HCT116 (cell line): ENCODE results near the gene ADGRL3. TPM values are rescaled to one million over a fixed set of nuclear protein-coding genes. Genes with fewer than 3 reads are reported as not detected.

ENCODE experiments used
- ATAC-seq: fragments of 200-7000 bp; cut with Tn5 transposase; 2 replicates; pipeline ENCODE4 v1.9.1; 2020; ENCODE audit warnings: mild to moderate bottlenecking, moderate library complexity
- BruUV-seq: library from RNA; stranded (reverse); fragments of 400-500 nt; replicated peaks from 2 replicates; lab custom pipeline; 2021; lab: Mats Ljungman, UMichigan
- CTCF ChIA-PET: fragments of 300-600 bp; sonication (Branson Sonifier 250); formaldehyde crosslinking; loops from one replicate; lab custom pipeline; 2021; ENCODE audit warnings: antibody characterized with exemption; lab: Charles Lee
- POLR2A ChIA-PET: fragments of 300-600, 350-600 bp; sonication (Branson Sonifier 250); formaldehyde crosslinking; loops from one replicate; lab custom pipeline; 2021; ENCODE audit warnings: antibody characterized with exemption; lab: Charles Lee
- RAD21 ChIA-PET, 2 experiments: fragments of 300-600 bp; sonication (Branson Sonifier 250); formaldehyde crosslinking; loops; one replicate each; lab custom pipeline; 2023; ENCODE audit warnings: low total read pairs in 2 of 2; ENCODE audit not compliant: uncharacterized antibody in 2 of 2, unreplicated experiment in 2 of 2, low non-redundant PET in 1 of 2; lab: Charles Lee
- DNase-seq: peaks from one replicate; pipeline ENCODE4 v3.0.0-alpha.2; 2010; ENCODE audit warnings: low read depth, low spot score
- H2AFZ ChIP-seq: fragments of 200-600 bp; shearing (Covaris generic), sonication (generic); 2 replicates; pipeline ENCODE4 v1.6.1; 2017; ENCODE audit warnings: low read depth, mixed run types, mixed read lengths, antibody characterized with exemption, low read length; ENCODE audit not compliant: poor library complexity, severe bottlenecking
- H3K27ac ChIP-seq: 2 replicates; pipeline ENCODE4 v1.5.1; 2012; ENCODE audit warnings: low read depth, low read length
- H3K27me3 ChIP-seq: fragments of 200-600 bp; sonication (generic); 2 replicates; pipeline ENCODE4 v1.6.1; 2016; ENCODE audit warnings: mixed run types, low read length, mixed read lengths; ENCODE audit not compliant: insufficient read depth
- H3K36me3 ChIP-seq, 2 experiments: fragments of 200-500 bp in 1 of 2; fragments of 200-600 bp in 1 of 2; sonication (Bioruptor generic) in 1 of 2; sonication (generic) in 1 of 2; 2 replicates each; pipeline versions ENCODE4 v1.5.1 to v1.6.1; 2014 to 2016; ENCODE audit warnings: low read length in 2 of 2, inconsistent platforms in 1 of 2, mixed read lengths in 1 of 2, mixed run types in 1 of 2; ENCODE audit not compliant: insufficient read depth in 2 of 2, control insufficient read depth in 1 of 2
- H3K4me1 ChIP-seq, 2 experiments: fragments of 200-600 bp in 1 of 2; sonication (generic) in 1 of 2; 2 replicates each; pipeline versions ENCODE4 v1.5.1 to v1.6.1; 2012 to 2017; ENCODE audit warnings: low read length in 2 of 2, inconsistent platforms in 1 of 2, mild to moderate bottlenecking in 1 of 2, mixed read lengths in 1 of 2, mixed run types in 1 of 2, moderate library complexity in 1 of 2; ENCODE audit not compliant: insufficient read depth in 2 of 2, control insufficient read depth in 1 of 2
- H3K4me2 ChIP-seq: fragments of 200-600 bp; sonication (generic); 2 replicates; pipeline ENCODE4 v1.6.1; 2017; ENCODE audit warnings: mixed run types, low read length, mixed read lengths
- H3K4me3 ChIP-seq, 2 experiments: fragments of 200-600 bp in 1 of 2; sonication (generic) in 1 of 2; replicated peaks in 1 of 2; 2 replicates each; pipeline ENCODE4 v1.5.1; 2011 to 2016; ENCODE audit warnings: low read length in 2 of 2, control low read depth in 1 of 2, low read depth in 1 of 2, mild to moderate bottlenecking in 1 of 2, mixed read lengths in 1 of 2, mixed run types in 1 of 2
- H3K79me2 ChIP-seq: fragments of 200-600 bp; sonication (generic); 2 replicates; pipeline ENCODE4 v1.6.1; 2017; ENCODE audit warnings: mild to moderate bottlenecking, mixed run types, low read length, moderate library complexity, mixed read lengths; ENCODE audit not compliant: insufficient read depth
- H3K9ac ChIP-seq: fragments of 200-600 bp; sonication (generic); 2 replicates; pipeline ENCODE4 v1.6.1; 2016; ENCODE audit warnings: low read length, mixed read lengths
- H3K9me2 ChIP-seq: fragments of 200-600 bp; sonication (generic), shearing (Covaris generic); 2 replicates; pipeline ENCODE4 v1.6.1; 2017; ENCODE audit warnings: mixed run types, mild to moderate bottlenecking, moderate library complexity; ENCODE audit not compliant: insufficient read depth
- H3K9me3 ChIP-seq, 2 experiments: fragments of 200-500 bp in 1 of 2; fragments of 200-600 bp in 1 of 2; sonication (Bioruptor generic) in 1 of 2; sonication (generic) in 1 of 2; 2 replicates each; pipeline ENCODE4 v1.6.1; 2014 to 2017; ENCODE audit warnings: low read length in 2 of 2, mixed read lengths in 2 of 2, inconsistent platforms in 1 of 2, low read depth in 1 of 2, mild to moderate bottlenecking in 1 of 2, mixed run types in 1 of 2, moderate library complexity in 1 of 2; ENCODE audit not compliant: control insufficient read depth in 1 of 2, insufficient read depth in 1 of 2
- H4K20me1 ChIP-seq: fragments of 200-600 bp; sonication (generic), shearing (Covaris generic); 2 replicates; pipeline ENCODE4 v1.6.1; 2017; ENCODE audit warnings: mixed run types, mild to moderate bottlenecking, moderate library complexity; ENCODE audit not compliant: insufficient read depth
- CBX3 ChIP-seq: IDR thresholded peaks from 2 replicates; pipeline ENCODE4 v1.6.1; 2012; ENCODE audit warnings: low read depth
- CEBPB ChIP-seq: IDR thresholded peaks from 2 replicates; pipeline ENCODE4 v1.6.1; 2012; ENCODE audit warnings: low read depth
- EGR1 ChIP-seq: IDR thresholded peaks from 2 replicates; pipeline ENCODE4 v1.6.1; 2012; ENCODE audit warnings: low read depth
- EZH2 ChIP-seq: fragments of 200-600 bp; sonication (generic); IDR thresholded peaks from 2 replicates; pipeline ENCODE4 v1.6.1; 2017; ENCODE audit warnings: antibody characterized with exemption, mixed run types
- EZH2phosphoT487 ChIP-seq: fragments of 200-600 bp; IDR thresholded peaks from 2 replicates; pipeline ENCODE4 v1.6.1; 2018; ENCODE audit warnings: antibody characterized with exemption, borderline replicate concordance
- JUND ChIP-seq: IDR thresholded peaks from 2 replicates; pipeline ENCODE4 v1.6.1; 2012
- POLR2A ChIP-seq: IDR thresholded peaks from 2 replicates; pipeline ENCODE4 v1.7.0; 2011; ENCODE audit warnings: borderline replicate concordance; ENCODE audit not compliant: insufficient read depth, insufficient read length; ENCODE audit errors: extremely low read depth
- SRF ChIP-seq: IDR thresholded peaks from 2 replicates; pipeline ENCODE4 v1.6.1; 2012; ENCODE audit warnings: low read depth
- ZFX ChIP-seq: fragments of 450-650 bp; IDR thresholded peaks from 2 replicates; pipeline ENCODE4 v1.6.1; 2017
- ZNF274 ChIP-seq: fragments of 200-500 bp; sonication (Bioruptor generic); IDR thresholded peaks from 2 replicates; pipeline ENCODE4 v1.6.1; 2014; ENCODE audit warnings: mild to moderate bottlenecking, low read depth, low read length, inconsistent platforms
- intact Hi-C: fragments of 100-400 bp; cut with micrococcal nuclease; formaldehyde crosslinking; loops from 2 replicates; pipeline ENCODE4 v1.10.0; 2022
- total RNA-seq: library from RNA; stranded (reverse); gene quantifications from one replicate; pipeline ENCODE4 v1.2.1, GENCODE V29; 2021; ENCODE audit not compliant: unreplicated experiment
- TF ChIP-seq, protein P1 (sequence below): IDR thresholded peaks from 2 replicates; pipeline ENCODE4 v1.6.1; 2012; ENCODE audit warnings: low read depth
- TF ChIP-seq, protein P2 (sequence below), 3 experiments: fragments of 200-600 bp in 1 of 3; sonication (generic) in 1 of 3; IDR thresholded peaks in 2 of 3; conservative IDR thresholded peaks in 1 of 3; 2 replicates each; pipeline ENCODE4 v1.5.1; 2012 to 2017; ENCODE audit warnings: low read depth in 2 of 3, low read length in 2 of 3, antibody characterized with exemption in 1 of 3, borderline replicate concordance in 1 of 3, control low read depth in 1 of 3, mild to moderate bottlenecking in 1 of 3, mixed read lengths in 1 of 3, mixed run types in 1 of 3, moderate library complexity in 1 of 3; ENCODE audit not compliant: insufficient read depth in 1 of 3
- TF ChIP-seq, protein P3 (sequence below): IDR thresholded peaks from 2 replicates; pipeline ENCODE4 v1.6.1; 2011; ENCODE audit warnings: mild to moderate bottlenecking, low read length, moderate library complexity; ENCODE audit not compliant: insufficient replicate concordance; ENCODE audit errors: extremely low read depth
- TF ChIP-seq, protein P4 (sequence below): IDR thresholded peaks from 2 replicates; pipeline ENCODE4 v1.6.1; 2012

Gene ADGRL3
- total RNA-seq, 1 experiment from 2014 or later, result not detected

DNA sequence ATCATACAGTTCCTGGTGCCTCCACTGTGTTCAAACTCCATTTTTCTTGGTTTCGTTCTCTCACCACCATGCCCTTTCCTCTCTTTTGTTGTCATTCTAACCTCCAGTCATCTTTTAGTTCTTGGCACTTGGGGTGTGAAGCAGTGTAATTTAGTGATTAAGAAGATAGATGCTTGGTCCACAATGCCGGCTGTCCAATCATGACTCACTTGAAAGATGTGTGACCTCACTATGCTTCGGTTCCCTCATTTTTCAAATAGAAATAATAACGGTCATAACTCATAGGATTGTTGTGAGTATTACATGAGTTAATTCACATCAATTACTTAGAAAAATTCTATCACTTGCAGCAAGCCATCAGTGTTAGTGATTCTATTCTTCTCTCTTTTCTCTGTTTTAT, 327.8 kb downstream of the ADGRL3 start (continued):
- TF ChIP-seq, protein P1, sequence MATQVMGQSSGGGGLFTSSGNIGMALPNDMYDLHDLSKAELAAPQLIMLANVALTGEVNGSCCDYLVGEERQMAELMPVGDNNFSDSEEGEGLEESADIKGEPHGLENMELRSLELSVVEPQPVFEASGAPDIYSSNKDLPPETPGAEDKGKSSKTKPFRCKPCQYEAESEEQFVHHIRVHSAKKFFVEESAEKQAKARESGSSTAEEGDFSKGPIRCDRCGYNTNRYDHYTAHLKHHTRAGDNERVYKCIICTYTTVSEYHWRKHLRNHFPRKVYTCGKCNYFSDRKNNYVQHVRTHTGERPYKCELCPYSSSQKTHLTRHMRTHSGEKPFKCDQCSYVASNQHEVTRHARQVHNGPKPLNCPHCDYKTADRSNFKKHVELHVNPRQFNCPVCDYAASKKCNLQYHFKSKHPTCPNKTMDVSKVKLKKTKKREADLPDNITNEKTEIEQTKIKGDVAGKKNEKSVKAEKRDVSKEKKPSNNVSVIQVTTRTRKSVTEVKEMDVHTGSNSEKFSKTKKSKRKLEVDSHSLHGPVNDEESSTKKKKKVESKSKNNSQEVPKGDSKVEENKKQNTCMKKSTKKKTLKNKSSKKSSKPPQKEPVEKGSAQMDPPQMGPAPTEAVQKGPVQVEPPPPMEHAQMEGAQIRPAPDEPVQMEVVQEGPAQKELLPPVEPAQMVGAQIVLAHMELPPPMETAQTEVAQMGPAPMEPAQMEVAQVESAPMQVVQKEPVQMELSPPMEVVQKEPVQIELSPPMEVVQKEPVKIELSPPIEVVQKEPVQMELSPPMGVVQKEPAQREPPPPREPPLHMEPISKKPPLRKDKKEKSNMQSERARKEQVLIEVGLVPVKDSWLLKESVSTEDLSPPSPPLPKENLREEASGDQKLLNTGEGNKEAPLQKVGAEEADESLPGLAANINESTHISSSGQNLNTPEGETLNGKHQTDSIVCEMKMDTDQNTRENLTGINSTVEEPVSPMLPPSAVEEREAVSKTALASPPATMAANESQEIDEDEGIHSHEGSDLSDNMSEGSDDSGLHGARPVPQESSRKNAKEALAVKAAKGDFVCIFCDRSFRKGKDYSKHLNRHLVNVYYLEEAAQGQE, result no peak
- TF ChIP-seq EZH2 (no peak), CEBPB (no peak), CBX3 (no peak), ZNF274 (no peak), POLR2A (no peak), ZFX (no peak), EZH2phosphoT487 (no peak)
- TF ChIP-seq, protein P2, sequence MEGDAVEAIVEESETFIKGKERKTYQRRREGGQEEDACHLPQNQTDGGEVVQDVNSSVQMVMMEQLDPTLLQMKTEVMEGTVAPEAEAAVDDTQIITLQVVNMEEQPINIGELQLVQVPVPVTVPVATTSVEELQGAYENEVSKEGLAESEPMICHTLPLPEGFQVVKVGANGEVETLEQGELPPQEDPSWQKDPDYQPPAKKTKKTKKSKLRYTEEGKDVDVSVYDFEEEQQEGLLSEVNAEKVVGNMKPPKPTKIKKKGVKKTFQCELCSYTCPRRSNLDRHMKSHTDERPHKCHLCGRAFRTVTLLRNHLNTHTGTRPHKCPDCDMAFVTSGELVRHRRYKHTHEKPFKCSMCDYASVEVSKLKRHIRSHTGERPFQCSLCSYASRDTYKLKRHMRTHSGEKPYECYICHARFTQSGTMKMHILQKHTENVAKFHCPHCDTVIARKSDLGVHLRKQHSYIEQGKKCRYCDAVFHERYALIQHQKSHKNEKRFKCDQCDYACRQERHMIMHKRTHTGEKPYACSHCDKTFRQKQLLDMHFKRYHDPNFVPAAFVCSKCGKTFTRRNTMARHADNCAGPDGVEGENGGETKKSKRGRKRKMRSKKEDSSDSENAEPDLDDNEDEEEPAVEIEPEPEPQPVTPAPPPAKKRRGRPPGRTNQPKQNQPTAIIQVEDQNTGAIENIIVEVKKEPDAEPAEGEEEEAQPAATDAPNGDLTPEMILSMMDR (IDR thresholded peaks at IDR 0.05 in 2 of 3, conservative IDR thresholded peaks at IDR 0.05 in 1 of 3; ENCODE audit: borderline replicate concordance in 1 of 3, insufficient read depth in 1 of 3, low read depth in 2 of 3, low read length in 2 of 3), result no peak

DNA sequence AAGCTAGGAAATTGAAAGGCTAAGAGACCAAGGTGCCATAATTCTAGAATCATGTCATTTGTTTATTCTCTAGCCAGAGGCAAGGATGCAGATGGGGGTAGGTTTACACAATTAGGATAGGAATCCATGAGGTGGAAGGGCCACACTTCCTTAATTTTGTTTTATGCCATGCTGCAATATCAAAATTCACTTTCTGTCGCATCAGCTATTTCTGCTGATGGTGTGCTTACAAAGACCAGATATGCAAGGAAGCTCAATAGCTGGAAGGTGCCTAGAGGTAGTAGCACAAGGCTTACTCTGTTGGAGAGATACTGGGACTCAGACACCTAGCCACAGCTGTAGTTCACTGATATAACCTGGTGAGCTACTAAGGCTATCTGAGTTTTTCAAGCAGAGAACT, 328.5 kb downstream of the ADGRL3 start:
- DNase-seq (no peak), ATAC-seq (no peak)
- no peaks in the 10 kb centered on the region for H3K79me2 ChIP-seq
- no TSS peak for BruUV-seq
- no peaks in the 10 kb centered on the region for H3K4me1 ChIP-seq
- no peak overlapping the region for H3K4me3 ChIP-seq
- H3K9me3 ChIP-seq, result peaks cover 5 to 35% of the 10 kb centered on the region in 2 experiments; a peak in 2 of 4 replicates
- H3K27me3 ChIP-seq, result no peaks in the 10 kb centered on the region
- intact Hi-C loops, result no loop called here
- no peaks in the 10 kb centered on the region for H3K36me3 ChIP-seq
- no peak overlapping the region for H2AFZ ChIP-seq
- no peaks in the 10 kb centered on the region for H3K9me2 ChIP-seq
- ChIA-PET POLR2A (no interaction called here), RAD21 (no interaction called here), CTCF (no interaction called here)
- H3K9ac ChIP-seq, result no peak overlapping the region
- no peak overlapping the region for H3K27ac ChIP-seq
- no peak overlapping the region for H3K4me2 ChIP-seq
- no peaks in the 10 kb centered on the region for H4K20me1 ChIP-seq
- TF ChIP-seq SRF (no peak), EZH2phosphoT487 (no peak), EGR1 (no peak), POLR2A (no peak), JUND (no peak), ZNF274 (no peak)
- TF ChIP-seq, protein P1, result no peak
- TF ChIP-seq, protein P3, sequence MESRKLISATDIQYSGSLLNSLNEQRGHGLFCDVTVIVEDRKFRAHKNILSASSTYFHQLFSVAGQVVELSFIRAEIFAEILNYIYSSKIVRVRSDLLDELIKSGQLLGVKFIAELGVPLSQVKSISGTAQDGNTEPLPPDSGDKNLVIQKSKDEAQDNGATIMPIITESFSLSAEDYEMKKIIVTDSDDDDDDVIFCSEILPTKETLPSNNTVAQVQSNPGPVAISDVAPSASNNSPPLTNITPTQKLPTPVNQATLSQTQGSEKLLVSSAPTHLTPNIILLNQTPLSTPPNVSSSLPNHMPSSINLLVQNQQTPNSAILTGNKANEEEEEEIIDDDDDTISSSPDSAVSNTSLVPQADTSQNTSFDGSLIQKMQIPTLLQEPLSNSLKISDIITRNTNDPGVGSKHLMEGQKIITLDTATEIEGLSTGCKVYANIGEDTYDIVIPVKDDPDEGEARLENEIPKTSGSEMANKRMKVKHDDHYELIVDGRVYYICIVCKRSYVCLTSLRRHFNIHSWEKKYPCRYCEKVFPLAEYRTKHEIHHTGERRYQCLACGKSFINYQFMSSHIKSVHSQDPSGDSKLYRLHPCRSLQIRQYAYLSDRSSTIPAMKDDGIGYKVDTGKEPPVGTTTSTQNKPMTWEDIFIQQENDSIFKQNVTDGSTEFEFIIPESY, result no peak
- TF ChIP-seq, protein P4, sequence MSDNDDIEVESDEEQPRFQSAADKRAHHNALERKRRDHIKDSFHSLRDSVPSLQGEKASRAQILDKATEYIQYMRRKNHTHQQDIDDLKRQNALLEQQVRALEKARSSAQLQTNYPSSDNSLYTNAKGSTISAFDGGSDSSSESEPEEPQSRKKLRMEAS, result no peak
